A549 (cell line): ENCODE results near the gene HLA-C.

Experiments used
- KDM5A ChIP-seq: fragments of 200-600 bp; sonication (generic); IDR thresholded peaks from 2 replicates; pipeline ENCODE4 v1.6.1; 2016; ENCODE audit warnings: antibody characterized with exemption, mild to moderate bottlenecking
- RAD21 ChIP-seq, 2 experiments: fragments of >200 bp in 1 of 2; sonication (Bioruptor Twin) in 1 of 2; formaldehyde crosslinking in 1 of 2; IDR thresholded peaks in 1 of 2; conservative IDR thresholded peaks in 1 of 2; 2 replicates in 1 of 2; 3 replicates in 1 of 2; pipeline ENCODE4 v1.6.1; 2012 to 2018; ENCODE audit warnings: inconsistent platforms in 1 of 2

DNA sequence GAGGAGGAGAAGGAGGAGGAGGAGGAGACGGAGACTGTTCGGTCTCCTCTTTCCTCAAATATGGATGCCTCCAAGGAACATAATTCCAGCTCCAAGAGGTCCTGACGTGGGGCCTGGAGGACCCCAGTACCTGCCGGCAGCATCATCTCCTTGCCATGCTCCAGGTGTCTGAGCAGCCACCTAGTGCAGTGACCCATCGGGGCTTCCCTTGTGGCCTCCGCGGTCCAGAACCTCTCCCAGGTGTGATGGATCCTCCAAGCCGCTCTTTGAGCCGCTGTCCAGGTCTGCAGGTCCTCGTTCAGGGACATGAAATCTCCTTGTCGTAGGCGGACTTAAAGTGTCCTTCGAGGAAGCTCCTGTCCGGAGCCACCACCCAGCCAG lies 35.8 kb upstream of the HLA-C start:
- TF ChIP-seq RAD21 (conservative IDR thresholded peaks at IDR 0.05 in 1 of 2, IDR thresholded peaks at IDR 0.05 in 1 of 2) (no peak), KDM5A (no peak)
